HG03066 (cell line): ENCODE results near the gene GNG2.
A peak's percentile ranks its signal among the peaks of the same experiment; 100 is the strongest.

Source experiments
- ATAC-seq: cut with Tn5 transposase; IDR thresholded peaks from one replicate; pipeline ENCODE4 v1.9.1; 2021; ENCODE audit warnings: low read depth; ENCODE audit not compliant: unreplicated experiment

GNG2 gene

GRCh38 chr14:51938137-51938536 is 77.7 kb downstream of the GNG2 start:
- ATAC-seq = no peak

- ATAC-seq = no peak
Observed at GRCh38 chr14:51938821-51939220, 78.4 kb downstream of the GNG2 start.

GRCh38 chr14:51939226-51939625 is 78.8 kb downstream of the GNG2 start:
- no peak for ATAC-seq

GRCh38 chr14:51939755-51940301 is 79.4 kb downstream of the GNG2 start:
- no peak for ATAC-seq

- no peak for ATAC-seq
Observed at GRCh38 chr14:51942971-51943370, 82.6 kb downstream of the GNG2 start.

- no peak for ATAC-seq
Observed at GRCh38 chr14:51950007-51950406, 89.6 kb downstream of the GNG2 start.

- no peak for ATAC-seq
Observed at GRCh38 chr14:51951656-51952055, 91.2 kb downstream of the GNG2 start.

- no peak for ATAC-seq
Observed at GRCh38 chr14:51954031-51954430, 93.6 kb downstream of the GNG2 start.

GRCh38 chr14:51954657-51955056 is 94.2 kb downstream of the GNG2 start:
- no peak for ATAC-seq

GRCh38 chr14:51957950-51958349 is 97.5 kb downstream of the GNG2 start:
- no peak for ATAC-seq

- no peak for ATAC-seq
Observed at GRCh38 chr14:51959928-51960327, 99.5 kb downstream of the GNG2 start.

GRCh38 chr14:51960866-51961265 is 100.5 kb downstream of the GNG2 start:
- no peak for ATAC-seq

- ATAC-seq = no peak
Observed at GRCh38 chr14:51962711-51963110, 102.3 kb downstream of the GNG2 start.

- no peak for ATAC-seq
Observed at GRCh38 chr14:51963286-51963685, 102.9 kb downstream of the GNG2 start.

- no peak for ATAC-seq
Observed at GRCh38 chr14:51967521-51967920, 107.1 kb downstream of the GNG2 start.

- no peak for ATAC-seq
Observed at GRCh38 chr14:51969852-51970540, 109.6 kb downstream of the GNG2 start.

- no peak for ATAC-seq
Observed at GRCh38 chr14:51972566-51972965, 112.2 kb downstream of the GNG2 start.

GRCh38 chr14:51977075-51977474 is 116.7 kb downstream of the GNG2 start:
- no peak for ATAC-seq

GRCh38 chr14:51978681-51979085 is 118.3 kb downstream of the GNG2 start:
- no peak for ATAC-seq

- peak; percentile 62 for ATAC-seq
Observed at GRCh38 chr14:51979088-51979709, 118.8 kb downstream of the GNG2 start.

- ATAC-seq = no peak
Observed at GRCh38 chr14:51981218-51981854, 120.9 kb downstream of the GNG2 start.

- no peak for ATAC-seq
Observed at GRCh38 chr14:51988221-51988620, 127.8 kb downstream of the GNG2 start.
